Osteoblast (primary cell): ENCODE results near the gene CBX2. TPM values are rescaled to one million over a fixed set of nuclear protein-coding genes. Genes with fewer than 3 reads are reported as not detected.

Source experiments
- DNase-seq: peaks from one replicate; pipeline ENCODE4 v3.0.0; 2011; ENCODE audit warnings: low spot score, mixed read lengths; ENCODE audit not compliant: insufficient read length; ENCODE audit errors: missing footprints
- H2AFZ ChIP-seq: 2 replicates; pipeline ENCODE4 v1.6.0; 2011; ENCODE audit warnings: mild to moderate bottlenecking, low read length
- H3K27ac ChIP-seq: 2 replicates; pipeline ENCODE4 v1.5.1; 2011; ENCODE audit warnings: mild to moderate bottlenecking, low read depth, low read length, moderate library complexity
- H3K27me3 ChIP-seq: 2 replicates; pipeline ENCODE4 v1.6.0; 2012; ENCODE audit warnings: mild to moderate bottlenecking, control low read depth, inconsistent platforms, low read length, moderate library complexity; ENCODE audit not compliant: insufficient read depth
- H3K36me3 ChIP-seq: 2 replicates; pipeline ENCODE4 v1.5.1; 2011; ENCODE audit warnings: mild to moderate bottlenecking, low read length, control low read depth, moderate library complexity; ENCODE audit not compliant: insufficient read depth
- H3K4me1 ChIP-seq: 2 replicates; pipeline ENCODE4 v1.5.1; 2011; ENCODE audit warnings: mild to moderate bottlenecking, low read length, control low read depth, moderate library complexity; ENCODE audit not compliant: insufficient read depth
- H3K4me2 ChIP-seq: 2 replicates; pipeline ENCODE4 v1.6.0; 2011; ENCODE audit warnings: mild to moderate bottlenecking, low read length; ENCODE audit not compliant: insufficient read depth
- H3K4me3 ChIP-seq: fragments of 200-600 bp; sonication (generic); 3 replicates; pipeline ENCODE4 v1.5.1; 2012; ENCODE audit warnings: mild to moderate bottlenecking, low read length, inconsistent platforms; ENCODE audit not compliant: insufficient read depth
- H3K79me2 ChIP-seq: 2 replicates; pipeline ENCODE4 v1.6.0; 2012; ENCODE audit warnings: mild to moderate bottlenecking, low read length, control low read depth, inconsistent platforms; ENCODE audit not compliant: insufficient read depth
- H3K9me3 ChIP-seq: 2 replicates; pipeline ENCODE4 v1.5.1; 2011; ENCODE audit warnings: low read depth, low read length, control low read depth
- H4K20me1 ChIP-seq: 2 replicates; pipeline ENCODE4 v1.6.0; 2012; ENCODE audit warnings: mild to moderate bottlenecking, low read length, control low read depth; ENCODE audit not compliant: insufficient read depth
- CTCF ChIP-seq: IDR thresholded peaks from 2 replicates; pipeline ENCODE4 v1.5.1; 2011; ENCODE audit warnings: mild to moderate bottlenecking, low read depth, low read length, moderate library complexity; ENCODE audit errors: extremely low read depth
- total RNA-seq: library from RNA; depleted of rRNA; stranded (reverse); fragments of >200 nt; gene quantifications from 2 replicates; pipeline ENCODE4 v1.2.3, GENCODE V29; 2012

CBX2 gene
- total RNA-seq, 1 donor, result 1.1 TPM

- Histone ChIP-seq H3K4me1 (peaks cover 26% of the 10 kb centered on the region), H2AFZ (no peak overlapping the region), H3K27me3 (peaks cover 1% of the 10 kb centered on the region), H3K4me3 (no peak overlapping the region), H3K9me3 (no peaks in the 10 kb centered on the region), H3K36me3 (peaks cover 14% of the 10 kb centered on the region), H3K4me2 (no peak overlapping the region), H3K79me2 (peaks cover 26% of the 10 kb centered on the region), H3K27ac (no peak overlapping the region), H4K20me1 (peaks cover 29% of the 10 kb centered on the region)
- TF ChIP-seq CTCF, result peak; percentile 48
- peak; percentile 92 for DNase-seq
Observed at GRCh38 chr17:79834565-79835469, 56.9 kb downstream of the CBX2 start.

GRCh38 chr17:79835470-79835899, 57.5 kb downstream of the CBX2 start:
- H3K9me3 ChIP-seq, result no peaks in the 10 kb centered on the region
- H3K27ac ChIP-seq, result no peak overlapping the region
- H3K4me2 ChIP-seq, result no peak overlapping the region
- no peak overlapping the region for H3K4me3 ChIP-seq
- peaks cover 26% of the 10 kb centered on the region for H3K4me1 ChIP-seq
- no peak for DNase-seq
- peaks cover 26% of the 10 kb centered on the region for H3K79me2 ChIP-seq
- no peak for TF ChIP-seq CTCF
- H2AFZ ChIP-seq, result no peak overlapping the region
- H3K36me3 ChIP-seq, result peaks cover 14% of the 10 kb centered on the region
- peaks cover 8% of the 10 kb centered on the region for H3K27me3 ChIP-seq
- H4K20me1 ChIP-seq, result peaks cover 29% of the 10 kb centered on the region

- H3K79me2 ChIP-seq, result peaks cover 26% of the 10 kb centered on the region
- H3K27ac ChIP-seq, result peak overlapping the region; percentile 23
- H2AFZ ChIP-seq, result no peak overlapping the region
- H3K4me2 ChIP-seq, result peak overlapping the region; percentile 88
- peaks cover 14% of the 10 kb centered on the region for H3K36me3 ChIP-seq
- H3K9me3 ChIP-seq, result no peaks in the 10 kb centered on the region
- peaks cover 26% of the 10 kb centered on the region for H3K4me1 ChIP-seq
- no peak for DNase-seq
- H3K4me3 ChIP-seq, result peak overlapping the region; percentile 90
- H3K27me3 ChIP-seq, result peaks cover 14% of the 10 kb centered on the region
- no peak for TF ChIP-seq CTCF
- peaks cover 29% of the 10 kb centered on the region for H4K20me1 ChIP-seq
Observed at GRCh38 chr17:79835953-79836509, 58.1 kb downstream of the CBX2 start.

GRCh38 chr17:79836510-79836971, 58.6 kb downstream of the CBX2 start:
- peak overlapping the region; percentile 65 for H2AFZ ChIP-seq

More at GRCh38 chr17:79836510-79836971, 58.6 kb downstream of the CBX2 start:
- Histone ChIP-seq H3K27ac (peak overlapping the region; percentile 56), H3K4me1 (peaks cover 26% of the 10 kb centered on the region), H4K20me1 (peaks cover 29% of the 10 kb centered on the region), H3K4me3 (peak overlapping the region; percentile 90), H3K9me3 (no peaks in the 10 kb centered on the region), H3K36me3 (peaks cover 14% of the 10 kb centered on the region), H3K27me3 (peaks cover 19% of the 10 kb centered on the region), H3K79me2 (peaks cover 26% of the 10 kb centered on the region), H3K4me2 (peak overlapping the region; percentile 88)
- DNase-seq, result peak; percentile 93
- no peak for TF ChIP-seq CTCF
